ENCODE data around the gene ABCF1.

DNA sequence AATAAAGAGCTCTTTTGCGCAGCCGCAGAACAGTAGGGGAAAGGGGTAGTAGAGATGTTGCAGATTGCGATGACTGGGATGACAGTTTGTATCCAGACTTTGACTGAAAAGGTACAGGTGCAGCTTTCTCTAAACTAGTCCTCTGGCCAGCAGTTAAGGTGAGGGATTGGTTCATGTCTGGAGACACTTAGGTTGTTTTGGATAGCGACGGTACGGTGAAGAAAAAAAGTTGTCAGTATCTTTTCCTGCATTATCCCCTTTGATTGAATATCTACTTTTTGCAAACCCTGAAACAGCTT lies 13.6 kb upstream of the ABCF1 start:
- TF ChIP-seq, protein P1, sequence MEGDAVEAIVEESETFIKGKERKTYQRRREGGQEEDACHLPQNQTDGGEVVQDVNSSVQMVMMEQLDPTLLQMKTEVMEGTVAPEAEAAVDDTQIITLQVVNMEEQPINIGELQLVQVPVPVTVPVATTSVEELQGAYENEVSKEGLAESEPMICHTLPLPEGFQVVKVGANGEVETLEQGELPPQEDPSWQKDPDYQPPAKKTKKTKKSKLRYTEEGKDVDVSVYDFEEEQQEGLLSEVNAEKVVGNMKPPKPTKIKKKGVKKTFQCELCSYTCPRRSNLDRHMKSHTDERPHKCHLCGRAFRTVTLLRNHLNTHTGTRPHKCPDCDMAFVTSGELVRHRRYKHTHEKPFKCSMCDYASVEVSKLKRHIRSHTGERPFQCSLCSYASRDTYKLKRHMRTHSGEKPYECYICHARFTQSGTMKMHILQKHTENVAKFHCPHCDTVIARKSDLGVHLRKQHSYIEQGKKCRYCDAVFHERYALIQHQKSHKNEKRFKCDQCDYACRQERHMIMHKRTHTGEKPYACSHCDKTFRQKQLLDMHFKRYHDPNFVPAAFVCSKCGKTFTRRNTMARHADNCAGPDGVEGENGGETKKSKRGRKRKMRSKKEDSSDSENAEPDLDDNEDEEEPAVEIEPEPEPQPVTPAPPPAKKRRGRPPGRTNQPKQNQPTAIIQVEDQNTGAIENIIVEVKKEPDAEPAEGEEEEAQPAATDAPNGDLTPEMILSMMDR (IDR thresholded peaks at IDR 0.05; ENCODE audit: low read depth, low read length, missing input control) = no peak
- TF ChIP-seq GABPA (IDR thresholded peaks at IDR 0.05 in 1 of 2, conservative IDR thresholded peaks at IDR 0.05 in 1 of 2) (no peak), EGR1 (IDR thresholded peaks at IDR 0.05; ENCODE audit: low read depth in 2 of 2) (peak in 1 of 2 donors; percentile 14), TAF1 (conservative IDR thresholded peaks at IDR 0.05) (no peak), HNF4A (conservative IDR thresholded peaks at IDR 0.05) (no peak), JUND (IDR thresholded peaks at IDR 0.05) (no peak), SP1 (IDR thresholded peaks at IDR 0.05) (no peak), RAD21 (IDR thresholded peaks at IDR 0.05) (no peak), RXRA (IDR thresholded peaks at IDR 0.05) (no peak), YY1 (IDR thresholded peaks at IDR 0.05) (no peak)
- TF ChIP-seq, protein P2, sequence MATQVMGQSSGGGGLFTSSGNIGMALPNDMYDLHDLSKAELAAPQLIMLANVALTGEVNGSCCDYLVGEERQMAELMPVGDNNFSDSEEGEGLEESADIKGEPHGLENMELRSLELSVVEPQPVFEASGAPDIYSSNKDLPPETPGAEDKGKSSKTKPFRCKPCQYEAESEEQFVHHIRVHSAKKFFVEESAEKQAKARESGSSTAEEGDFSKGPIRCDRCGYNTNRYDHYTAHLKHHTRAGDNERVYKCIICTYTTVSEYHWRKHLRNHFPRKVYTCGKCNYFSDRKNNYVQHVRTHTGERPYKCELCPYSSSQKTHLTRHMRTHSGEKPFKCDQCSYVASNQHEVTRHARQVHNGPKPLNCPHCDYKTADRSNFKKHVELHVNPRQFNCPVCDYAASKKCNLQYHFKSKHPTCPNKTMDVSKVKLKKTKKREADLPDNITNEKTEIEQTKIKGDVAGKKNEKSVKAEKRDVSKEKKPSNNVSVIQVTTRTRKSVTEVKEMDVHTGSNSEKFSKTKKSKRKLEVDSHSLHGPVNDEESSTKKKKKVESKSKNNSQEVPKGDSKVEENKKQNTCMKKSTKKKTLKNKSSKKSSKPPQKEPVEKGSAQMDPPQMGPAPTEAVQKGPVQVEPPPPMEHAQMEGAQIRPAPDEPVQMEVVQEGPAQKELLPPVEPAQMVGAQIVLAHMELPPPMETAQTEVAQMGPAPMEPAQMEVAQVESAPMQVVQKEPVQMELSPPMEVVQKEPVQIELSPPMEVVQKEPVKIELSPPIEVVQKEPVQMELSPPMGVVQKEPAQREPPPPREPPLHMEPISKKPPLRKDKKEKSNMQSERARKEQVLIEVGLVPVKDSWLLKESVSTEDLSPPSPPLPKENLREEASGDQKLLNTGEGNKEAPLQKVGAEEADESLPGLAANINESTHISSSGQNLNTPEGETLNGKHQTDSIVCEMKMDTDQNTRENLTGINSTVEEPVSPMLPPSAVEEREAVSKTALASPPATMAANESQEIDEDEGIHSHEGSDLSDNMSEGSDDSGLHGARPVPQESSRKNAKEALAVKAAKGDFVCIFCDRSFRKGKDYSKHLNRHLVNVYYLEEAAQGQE (IDR thresholded peaks at IDR 0.05) = no peak
- TF ChIP-seq, protein P3, sequence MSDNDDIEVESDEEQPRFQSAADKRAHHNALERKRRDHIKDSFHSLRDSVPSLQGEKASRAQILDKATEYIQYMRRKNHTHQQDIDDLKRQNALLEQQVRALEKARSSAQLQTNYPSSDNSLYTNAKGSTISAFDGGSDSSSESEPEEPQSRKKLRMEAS (IDR thresholded peaks at IDR 0.05) = no peak
- TF ChIP-seq, protein P4, sequence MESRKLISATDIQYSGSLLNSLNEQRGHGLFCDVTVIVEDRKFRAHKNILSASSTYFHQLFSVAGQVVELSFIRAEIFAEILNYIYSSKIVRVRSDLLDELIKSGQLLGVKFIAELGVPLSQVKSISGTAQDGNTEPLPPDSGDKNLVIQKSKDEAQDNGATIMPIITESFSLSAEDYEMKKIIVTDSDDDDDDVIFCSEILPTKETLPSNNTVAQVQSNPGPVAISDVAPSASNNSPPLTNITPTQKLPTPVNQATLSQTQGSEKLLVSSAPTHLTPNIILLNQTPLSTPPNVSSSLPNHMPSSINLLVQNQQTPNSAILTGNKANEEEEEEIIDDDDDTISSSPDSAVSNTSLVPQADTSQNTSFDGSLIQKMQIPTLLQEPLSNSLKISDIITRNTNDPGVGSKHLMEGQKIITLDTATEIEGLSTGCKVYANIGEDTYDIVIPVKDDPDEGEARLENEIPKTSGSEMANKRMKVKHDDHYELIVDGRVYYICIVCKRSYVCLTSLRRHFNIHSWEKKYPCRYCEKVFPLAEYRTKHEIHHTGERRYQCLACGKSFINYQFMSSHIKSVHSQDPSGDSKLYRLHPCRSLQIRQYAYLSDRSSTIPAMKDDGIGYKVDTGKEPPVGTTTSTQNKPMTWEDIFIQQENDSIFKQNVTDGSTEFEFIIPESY (IDR thresholded peaks at IDR 0.05) = no peak
- TF ChIP-seq, protein P5, sequence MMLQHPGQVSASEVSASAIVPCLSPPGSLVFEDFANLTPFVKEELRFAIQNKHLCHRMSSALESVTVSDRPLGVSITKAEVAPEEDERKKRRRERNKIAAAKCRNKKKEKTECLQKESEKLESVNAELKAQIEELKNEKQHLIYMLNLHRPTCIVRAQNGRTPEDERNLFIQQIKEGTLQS (IDR thresholded peaks at IDR 0.05) = no peak

All from liver (tissue), 3 donors.